Spleen (tissue), 11 donors: ENCODE data around the gene COLGALT1. TPM values are rescaled to one million over a fixed set of nuclear protein-coding genes. Genes with fewer than 3 reads are reported as not detected.
"Not testable (repeated sequence)": the region's sequence is repeated elsewhere in the genome, so short reads cannot be mapped to it uniquely, and the experiment has no call there.

ENCODE experiments used
- DNase-seq: peaks from one replicate; pipeline ENCODE4 v3.0.0-alpha.2; 2020
- H3K27ac ChIP-seq, 8 donors: fragments of 200-600 bp; sonication (generic) in 7 of 8; 1 replicate in 4 of 8; 2 replicates in 4 of 8; pipeline versions ENCODE4 v1.5.0 to v1.8.0; 2016 to 2021; ENCODE audit warnings: inconsistent platforms in 4 of 8, mild to moderate bottlenecking in 4 of 8, moderate library complexity in 1 of 8
- H3K27me3 ChIP-seq, 7 donors: fragments of 200-600 bp; sonication (generic) in 6 of 7; replicated peaks in 1 of 7; 1 replicate in 4 of 7; 2 replicates in 3 of 7; pipeline versions ENCODE4 v1.5.0 to v1.8.0; 2016 to 2021; ENCODE audit warnings: inconsistent platforms in 3 of 7, mild to moderate bottlenecking in 1 of 7
- H3K36me3 ChIP-seq, 6 donors: fragments of 200-600 bp; sonication (generic) in 5 of 6; 1 replicate in 4 of 6; 2 replicates in 2 of 6; pipeline versions ENCODE4 v1.5.0 to v1.8.0; 2016 to 2021; ENCODE audit warnings: inconsistent platforms in 2 of 6
- H3K4me1 ChIP-seq, 6 donors: fragments of 200-600 bp; sonication (generic) in 5 of 6; 1 replicate in 3 of 6; 2 replicates in 3 of 6; pipeline versions ENCODE4 v1.5.0 to v1.8.0; 2016 to 2021; ENCODE audit warnings: inconsistent platforms in 3 of 6
- H3K4me3 ChIP-seq, 8 donors: fragments of 200-600 bp; sonication (generic) in 7 of 8; 1 replicate in 4 of 8; 2 replicates in 4 of 8; pipeline versions ENCODE4 v1.5.0 to v1.8.0; 2016 to 2021; ENCODE audit warnings: inconsistent platforms in 4 of 8, mild to moderate bottlenecking in 4 of 8, moderate library complexity in 2 of 8
- H3K9me3 ChIP-seq, 8 donors: fragments of 200-600 bp; sonication (generic) in 7 of 8; 1 replicate in 4 of 8; 2 replicates in 4 of 8; pipeline versions ENCODE4 v1.5.0 to v1.8.0; 2016 to 2021; ENCODE audit warnings: inconsistent platforms in 4 of 8
- POLR2A ChIP-seq, 3 donors: fragments of 450-650 bp; IDR thresholded peaks; one replicate each; pipeline ENCODE4 v1.5.1; 2017; ENCODE audit warnings: antibody characterized with exemption in 3 of 3, mild to moderate bottlenecking in 1 of 3
- POLR2AphosphoS5 ChIP-seq, 3 donors: sonication (generic); formaldehyde crosslinking; IDR thresholded peaks; one replicate each; pipeline ENCODE4 v1.5.1; 2017; ENCODE audit warnings: antibody characterized with exemption in 3 of 3
- WGBS, 5 donors: extraction: QIAGEN DNeasy Blood & Tissue Kit in 3 of 5; methylation state at CpG; one replicate each; pipeline versions ENCODE4 v1.1.5 to v1.1.7; 2013 to 2018; 5-methylcytosine and 5-hydroxymethylcytosine counted together
- intact Hi-C: fragments of 100-400 bp; cut with DNase I; formaldehyde crosslinking; loops from one replicate; pipeline ENCODE4 v1.15.0; 2023; ENCODE audit warnings: low total_unique reads
- polyA plus RNA-seq, 3 donors: library from polyadenylated mRNA; stranded (reverse); fragments of 200-250 nt; gene quantifications; one replicate each; pipeline ENCODE4 v1.2.1, GENCODE V29; 2013
- total RNA-seq, 7 donors: library from RNA; depleted of rRNA in 3 of 7; stranded (reverse); fragments of >200 nt in 3 of 7; fragmentation: NEBNext Ultra II Directional in 4 of 7; extraction: Animal tissue kit (Norgen Biotek cat#: 25700) in 4 of 7; gene quantifications; one replicate each; pipeline versions ENCODE4 v1.1.0 to v1.2.1, GENCODE V29; 2016 to 2021
- TF ChIP-seq, protein P1 (sequence below), 11 experiments: fragments of 200-600 bp in 7 of 11; fragments of 450-650 bp in 4 of 11; sonication (generic) in 4 of 11; IDR thresholded peaks in 8 of 11; conservative IDR thresholded peaks in 3 of 11; 1 replicate in 7 of 11; 2 replicates in 4 of 11; pipeline versions ENCODE4 v1.4.0 to v1.8.0; 2016 to 2021; ENCODE audit warnings: antibody characterized with exemption in 11 of 11, inconsistent platforms in 4 of 11, mild to moderate bottlenecking in 1 of 11
- donor health status: healthy with polysubstance abuse.
- donor health status: DM: no; HTN: no; CAD: no; lungs with moderate emphysema.
- donor health status: DM: no; HTN: no; CAD: no.
- donor health status: Bipolar disorder and iron deficiency.
- donor health status: healthy.
- donor health status: DM: no; HTN: no; CAD: no.
- donor health status: DM: yes; HTN: yes; CAD: no.

The COLGALT1 gene
- total and polyA plus RNA-seq, 10 donors: 52.4 to 146 (median 92.0) TPM

DNA sequence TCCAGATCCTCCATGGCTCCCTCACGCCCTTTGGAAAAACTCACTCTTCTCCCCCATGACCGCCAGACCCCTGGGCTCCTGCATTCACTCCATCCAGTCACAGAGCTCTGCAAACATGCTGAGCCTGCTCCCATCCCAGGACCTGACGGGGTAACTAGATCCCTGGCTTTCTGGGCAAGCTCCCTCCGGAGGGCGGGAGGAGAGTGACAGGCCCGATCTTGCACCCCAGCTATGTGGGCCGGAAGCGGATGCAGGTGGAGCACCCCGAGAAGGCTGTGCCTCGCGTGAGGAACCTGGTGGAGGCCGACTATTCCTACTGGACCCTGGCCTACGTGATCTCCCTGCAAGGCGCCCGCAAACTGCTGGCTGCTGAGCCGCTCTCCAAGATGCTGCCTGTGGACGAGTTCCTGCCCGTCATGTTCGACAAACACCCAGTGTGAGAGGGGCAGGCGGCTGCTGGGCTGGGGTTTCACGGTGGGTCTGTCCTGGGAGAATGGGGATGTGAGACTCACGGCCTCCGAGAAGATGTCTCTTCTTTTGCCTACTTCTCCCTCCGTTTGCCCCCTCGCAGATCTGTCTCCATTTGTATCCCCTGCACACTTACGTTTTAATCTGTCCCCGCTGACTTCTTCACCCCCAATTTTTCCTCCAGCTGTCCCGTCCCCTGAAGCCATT lies 25.2 kb downstream of the COLGALT1 start:
- intact Hi-C loops: no loop called here
- no peak overlapping the region for H3K27ac ChIP-seq
- H3K4me3 ChIP-seq: no peak overlapping the region
- H3K9me3 ChIP-seq: no peaks in the 10 kb centered on the region
- WGBS, 5 donors: 90 to 94% (median 91%) methylated on average over 28 of the region's 28 CpGs
- no peak for DNase-seq
- H3K36me3 ChIP-seq: peaks cover 3 to 76% (median 63%) of the 10 kb centered on the region in 6 donors
- peaks cover 0 to 6% (median 2%) of the 10 kb centered on the region in 6 donors for H3K4me1 ChIP-seq
- H3K27me3 ChIP-seq: no peaks in the 10 kb centered on the region
- TF ChIP-seq POLR2A (IDR thresholded peaks at IDR 0.05) (no peak), POLR2AphosphoS5 (IDR thresholded peaks at IDR 0.05) (no peak)
- TF ChIP-seq, protein P1, sequence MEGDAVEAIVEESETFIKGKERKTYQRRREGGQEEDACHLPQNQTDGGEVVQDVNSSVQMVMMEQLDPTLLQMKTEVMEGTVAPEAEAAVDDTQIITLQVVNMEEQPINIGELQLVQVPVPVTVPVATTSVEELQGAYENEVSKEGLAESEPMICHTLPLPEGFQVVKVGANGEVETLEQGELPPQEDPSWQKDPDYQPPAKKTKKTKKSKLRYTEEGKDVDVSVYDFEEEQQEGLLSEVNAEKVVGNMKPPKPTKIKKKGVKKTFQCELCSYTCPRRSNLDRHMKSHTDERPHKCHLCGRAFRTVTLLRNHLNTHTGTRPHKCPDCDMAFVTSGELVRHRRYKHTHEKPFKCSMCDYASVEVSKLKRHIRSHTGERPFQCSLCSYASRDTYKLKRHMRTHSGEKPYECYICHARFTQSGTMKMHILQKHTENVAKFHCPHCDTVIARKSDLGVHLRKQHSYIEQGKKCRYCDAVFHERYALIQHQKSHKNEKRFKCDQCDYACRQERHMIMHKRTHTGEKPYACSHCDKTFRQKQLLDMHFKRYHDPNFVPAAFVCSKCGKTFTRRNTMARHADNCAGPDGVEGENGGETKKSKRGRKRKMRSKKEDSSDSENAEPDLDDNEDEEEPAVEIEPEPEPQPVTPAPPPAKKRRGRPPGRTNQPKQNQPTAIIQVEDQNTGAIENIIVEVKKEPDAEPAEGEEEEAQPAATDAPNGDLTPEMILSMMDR (IDR thresholded peaks at IDR 0.05 in 8 of 11, conservative IDR thresholded peaks at IDR 0.05 in 3 of 11): no peak

DNA sequence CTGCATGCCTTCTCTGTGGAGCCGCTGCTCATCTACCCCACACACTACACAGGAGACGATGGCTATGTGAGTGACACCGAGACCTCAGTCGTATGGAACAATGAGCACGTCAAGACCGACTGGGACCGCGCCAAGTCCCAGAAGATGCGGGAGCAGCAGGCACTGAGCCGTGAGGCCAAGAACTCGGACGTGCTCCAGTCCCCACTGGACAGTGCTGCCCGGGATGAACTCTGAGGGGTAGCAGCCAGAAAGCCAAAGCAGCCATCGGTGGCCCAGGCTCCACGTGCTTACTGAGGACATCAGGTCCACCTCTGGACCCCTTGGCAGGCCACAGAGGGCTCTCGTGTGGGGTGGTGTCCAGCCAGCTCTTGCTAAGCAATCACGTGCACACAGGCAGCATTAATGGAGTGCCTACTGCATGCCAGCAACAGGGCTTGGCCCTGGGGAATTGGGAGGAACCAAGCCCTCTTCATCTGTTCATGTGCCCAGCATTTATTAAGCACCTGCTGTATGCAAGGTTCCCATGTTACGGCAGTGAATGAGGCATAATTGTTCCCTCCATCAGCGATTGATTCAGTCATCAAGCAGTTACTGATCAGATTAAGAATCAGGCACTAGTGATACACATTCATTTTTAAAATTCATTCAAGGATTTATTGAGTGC lies 25.9 kb downstream of the COLGALT1 start:
- peaks cover 3 to 68% (median 59%) of the 10 kb centered on the region in 6 donors for H3K36me3 ChIP-seq
- H3K27ac ChIP-seq: no peak overlapping the region
- no peaks in the 10 kb centered on the region for H3K27me3 ChIP-seq
- DNase-seq: no peak
- H3K4me1 ChIP-seq: peaks cover 0 to 6% (median 2%) of the 10 kb centered on the region in 6 donors
- intact Hi-C loops: no loop called here
- no peaks in the 10 kb centered on the region for H3K9me3 ChIP-seq
- no peak overlapping the region for H3K4me3 ChIP-seq
- 89 to 97% (median 92%) methylated on average over 16 to 19 of the region's 19 CpGs for WGBS, 5 donors
- no peak for TF ChIP-seq POLR2A (IDR thresholded peaks at IDR 0.05)
- peak in 1 of 3 donors; percentile 14 for TF ChIP-seq POLR2AphosphoS5 (IDR thresholded peaks at IDR 0.05)

DNA sequence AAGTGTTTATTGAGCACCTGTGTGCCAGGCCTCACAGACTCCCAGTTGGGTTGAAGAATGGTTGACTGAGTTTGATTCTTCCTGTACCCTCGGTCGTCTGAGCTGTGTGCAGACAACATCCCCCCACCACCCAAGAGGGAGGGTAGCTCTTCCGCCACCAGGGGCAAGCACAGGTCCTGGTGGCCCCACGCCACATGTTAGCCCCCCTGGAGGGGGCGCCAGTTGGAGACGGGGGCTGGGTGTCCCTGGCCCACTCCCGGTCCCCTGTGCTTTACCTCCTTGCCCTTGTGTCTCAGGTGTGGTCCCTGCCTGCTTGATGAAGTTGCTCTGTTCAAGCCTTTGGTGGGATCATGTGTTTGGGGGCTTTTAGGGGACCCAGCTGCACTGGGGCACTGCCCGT lies 27.2 kb downstream of the COLGALT1 start:
- intact Hi-C loops: no loop called here
- Histone ChIP-seq H3K36me3 (peaks cover 3 to 56% (median 51%) of the 10 kb centered on the region in 6 donors), H3K4me3 (no peak overlapping the region), H3K9me3 (no peaks in the 10 kb centered on the region), H3K4me1 (peaks cover 0 to 6% (median 2%) of the 10 kb centered on the region in 6 donors), H3K27ac (no peak overlapping the region), H3K27me3 (no peaks in the 10 kb centered on the region)
- TF ChIP-seq POLR2AphosphoS5 (IDR thresholded peaks at IDR 0.05) (peak; percentile 3 to 60 (median 21)), POLR2A (IDR thresholded peaks at IDR 0.05) (no peak)
- DNase-seq: no peak
- 63 to 85% (median 77%) methylated on average over 8 of the region's 8 CpGs for WGBS, 5 donors

DNA sequence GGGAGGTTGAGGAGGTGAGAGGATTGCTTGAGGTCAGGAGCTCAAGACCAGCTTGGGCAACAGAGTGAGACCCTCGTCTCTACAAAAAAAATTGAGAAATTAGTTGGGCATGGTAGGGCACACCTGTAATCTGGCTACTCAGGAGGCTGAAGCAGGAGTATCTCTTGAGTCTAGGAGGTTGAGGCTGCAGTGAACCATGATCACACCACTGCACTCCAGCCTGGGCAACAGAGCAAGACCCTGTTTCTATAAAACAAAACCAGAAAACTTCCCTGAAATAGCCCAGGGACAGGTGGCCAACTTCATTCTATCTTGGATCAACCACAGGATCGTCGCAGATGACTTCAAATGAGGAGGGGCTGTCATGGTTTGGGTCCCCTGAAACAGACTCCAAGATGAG lies 28.7 kb downstream of the COLGALT1 start:
- Histone ChIP-seq H3K36me3 (peaks cover 0 to 41% (median 37%) of the 10 kb centered on the region in 6 donors), H3K9me3 (no peaks in the 10 kb centered on the region), H3K4me3 (no peak overlapping the region), H3K27me3 (no peaks in the 10 kb centered on the region), H3K4me1 (peaks cover 0 to 6% (median 2%) of the 10 kb centered on the region in 6 donors), H3K27ac (no peak overlapping the region)
- no peak for TF ChIP-seq POLR2A (IDR thresholded peaks at IDR 0.05)
- TF ChIP-seq POLR2AphosphoS5 (IDR thresholded peaks at IDR 0.05): no peak
- TF ChIP-seq, protein P1 (IDR thresholded peaks at IDR 0.05 in 8 of 11, conservative IDR thresholded peaks at IDR 0.05 in 3 of 11): no peak
- WGBS, 5 donors: 60 to 79% (median 76%) methylated on average over 3 of the region's 3 CpGs
- no peak for DNase-seq
- intact Hi-C loops: no loop called here

DNA sequence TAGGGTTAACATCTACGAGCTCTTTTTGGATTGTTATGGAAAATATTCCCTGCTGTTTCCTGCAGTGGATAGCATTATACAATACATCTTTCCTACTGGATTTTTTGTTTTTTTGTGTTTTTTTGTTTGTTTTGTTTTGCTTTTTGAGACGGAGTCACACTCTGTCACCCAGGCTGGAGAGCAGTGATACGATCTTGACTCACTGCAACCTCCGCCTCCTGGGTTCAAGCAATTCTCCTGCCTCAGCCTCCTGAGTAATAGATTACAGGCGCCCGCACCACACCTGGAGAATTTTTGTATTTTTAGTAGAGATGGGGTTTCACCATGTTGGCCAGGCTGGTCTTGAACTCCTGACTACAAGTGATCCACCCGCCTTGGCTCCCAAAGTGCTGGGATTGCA lies 29.9 kb downstream of the COLGALT1 start:
- H3K27me3 ChIP-seq, H3K4me1 ChIP-seq, intact Hi-C loops, H3K9me3 ChIP-seq, H3K4me3 ChIP-seq, H3K27ac ChIP-seq, DNase-seq: not testable (repeated sequence)
- WGBS, 5 donors: 75 to 86% (median 82%) methylated on average over 7 of the region's 7 CpGs
- H3K36me3 ChIP-seq: peaks cover 0 to 28% (median 27%) of the 10 kb centered on the region in 6 donors
